IMR-90 (cell line): Measurements from ENCODE around the gene ADAMTS8. TPM values are rescaled to one million over a fixed set of nuclear protein-coding genes. Genes with fewer than 3 reads are reported as not detected.
A peak's percentile ranks its signal among the peaks of the same experiment; 100 is the strongest.

Experiments used
- CEBPB ChIP-seq: IDR thresholded peaks from 2 replicates; pipeline ENCODE4 v1.6.1; 2012; ENCODE audit warnings: low read depth, low read length, improper control_type of control experiment
- MAZ ChIP-seq: IDR thresholded peaks from 2 replicates; pipeline ENCODE4 v1.6.1; 2012; ENCODE audit warnings: low read depth, mild to moderate bottlenecking, low read length, improper control_type of control experiment, moderate library complexity, borderline replicate concordance
- MXI1 ChIP-seq: IDR thresholded peaks from 2 replicates; pipeline ENCODE4 v1.6.1; 2012; ENCODE audit warnings: low read depth, mild to moderate bottlenecking, low read length, moderate library complexity, borderline replicate concordance
- polyA plus RNA-seq, 3 experiments: library from polyadenylated mRNA; depleted of rRNA; stranded (reverse); fragments of >200 nt; gene quantifications; 2 replicates each; pipeline ENCODE4 v1.2.3, GENCODE V29; 2012; ENCODE audit warnings: low replicate concordance in 1 of 3
- total RNA-seq: library from RNA; depleted of rRNA; stranded (reverse); fragments of >200 nt; gene quantifications from 2 replicates; pipeline ENCODE4 v1.2.3, GENCODE V29; 2012

ADAMTS8 gene
- total and polyA plus RNA-seq, 2 of the 4 experiments (the other 2 are of a cell fraction): under 0.01 to 0.60 TPM

- TF ChIP-seq MAZ (peak; percentile 12; the same call in 1 of the 2 replicates), CEBPB (no peak), MXI1 (no peak)
Measured at GRCh38 chr11:130427581-130428315, 661 bp downstream of the ADAMTS8 start (continued).
